ENCODE data around the gene C6orf132.

The C6orf132 gene

GRCh38 chr6:42152024-42152423 is 9.6 kb upstream of the C6orf132 start:
- WGBS (ENCODE audit: extremely low coverage, insufficient coverage, insufficient read length), result no CpG with 5 or more reads among the region's 8 CpGs

GRCh38 chr6:42150254-42150653 is 7.8 kb upstream of the C6orf132 start:
- no CpG with 5 or more reads among the region's 8 CpGs for WGBS (ENCODE audit: extremely low coverage, insufficient coverage, insufficient read length)
- DNase-seq, result no peak
- no peak overlapping the region for H4K91ac ChIP-seq (ENCODE audit: low read depth, low read length)
- H3K18ac ChIP-seq (ENCODE audit: low read length), result no peak overlapping the region
- H3K4ac ChIP-seq (ENCODE audit: low read depth, low read length), result no peak overlapping the region
- H2AFZ ChIP-seq (ENCODE audit: insufficient read depth, low read length, poor library complexity), result no peak overlapping the region
- H3K4me3 ChIP-seq (ENCODE audit: low read depth, low read length), result no peak overlapping the region
- no peak overlapping the region for H3K9ac ChIP-seq (ENCODE audit: low read length)
- no peak overlapping the region for H2BK5ac ChIP-seq (ENCODE audit: low read depth, low read length, poor library complexity)
- no peak overlapping the region for H2AK5ac ChIP-seq (ENCODE audit: low read length)
- H3K14ac ChIP-seq (ENCODE audit: low read length), result no peak overlapping the region
- H4K12ac ChIP-seq (ENCODE audit: low read depth, low read length), result no peak overlapping the region
- H3K9me3 ChIP-seq (ENCODE audit: insufficient read depth, low read depth, low read length), result no peaks in the 10 kb centered on the region
- no peak overlapping the region for H3K23ac ChIP-seq (ENCODE audit: low read length)
- no peak overlapping the region for H3K27ac ChIP-seq (ENCODE audit: low read depth, low read length)
- H3K4me2 ChIP-seq (ENCODE audit: low read length), result no peak overlapping the region
- H3K79me1 ChIP-seq (ENCODE audit: low read length), result no peaks in the 10 kb centered on the region
- H4K8ac ChIP-seq (ENCODE audit: low read depth, low read length), result no peak overlapping the region
- no peak overlapping the region for H2BK120ac ChIP-seq (ENCODE audit: insufficient read depth, low read length, poor library complexity)
- H3K4me1 ChIP-seq (ENCODE audit: control insufficient read depth in 1 of 2, insufficient read depth in 2 of 2, low read length in 2 of 2), result no peaks in the 10 kb centered on the region
- H2BK12ac ChIP-seq (ENCODE audit: low read length), result no peak overlapping the region
- no peaks in the 10 kb centered on the region for H3K36me3 ChIP-seq (ENCODE audit: control insufficient read depth in 1 of 2, insufficient read depth in 2 of 2, low read length in 2 of 2)
- no peaks in the 10 kb centered on the region for H3K79me2 ChIP-seq (ENCODE audit: control insufficient read depth, insufficient read depth, low read length, poor library complexity)
- no peaks in the 10 kb centered on the region for H3K27me3 ChIP-seq (ENCODE audit: insufficient read depth, low read length)

More at GRCh38 chr6:42152024-42152423, 9.6 kb upstream of the C6orf132 start:
- Histone ChIP-seq H3K79me1 (ENCODE audit: low read length) (no peaks in the 10 kb centered on the region), H3K9ac (ENCODE audit: low read length) (no peak overlapping the region), H4K8ac (ENCODE audit: low read depth, low read length) (no peak overlapping the region), H3K4me2 (ENCODE audit: low read length) (no peak overlapping the region), H3K4ac (ENCODE audit: low read depth, low read length) (no peak overlapping the region), H2BK12ac (ENCODE audit: low read length) (no peak overlapping the region), H3K18ac (ENCODE audit: low read length) (no peak overlapping the region), H2AFZ (ENCODE audit: insufficient read depth, low read length, poor library complexity) (no peak overlapping the region), H3K23ac (ENCODE audit: low read length) (no peak overlapping the region), H2AK5ac (ENCODE audit: low read length) (no peak overlapping the region), H2BK5ac (ENCODE audit: low read depth, low read length, poor library complexity) (no peak overlapping the region), H3K14ac (ENCODE audit: low read length) (no peak overlapping the region), H3K79me2 (ENCODE audit: control insufficient read depth, insufficient read depth, low read length, poor library complexity) (no peaks in the 10 kb centered on the region), H3K27me3 (ENCODE audit: insufficient read depth, low read length) (no peaks in the 10 kb centered on the region), H3K9me3 (ENCODE audit: insufficient read depth, low read depth, low read length) (no peaks in the 10 kb centered on the region), H3K36me3 (ENCODE audit: control insufficient read depth in 1 of 2, insufficient read depth in 2 of 2, low read length in 2 of 2) (no peaks in the 10 kb centered on the region), H4K12ac (ENCODE audit: low read depth, low read length) (no peak overlapping the region), H3K4me3 (ENCODE audit: low read depth, low read length) (no peak overlapping the region), H2BK120ac (ENCODE audit: insufficient read depth, low read length, poor library complexity) (no peak overlapping the region), H3K27ac (ENCODE audit: low read depth, low read length) (no peak overlapping the region), H4K91ac (ENCODE audit: low read depth, low read length) (no peak overlapping the region), H3K4me1 (ENCODE audit: control insufficient read depth in 1 of 2, insufficient read depth in 2 of 2, low read length in 2 of 2) (no peaks in the 10 kb centered on the region)
- DNase-seq, result no peak

GRCh38 chr6:42148058-42148457 is 5.6 kb upstream of the C6orf132 start:
- Histone ChIP-seq H3K18ac (ENCODE audit: low read length) (no peak overlapping the region), H3K4me2 (ENCODE audit: low read length) (no peak overlapping the region), H3K27me3 (ENCODE audit: insufficient read depth, low read length) (no peaks in the 10 kb centered on the region), H4K12ac (ENCODE audit: low read depth, low read length) (no peak overlapping the region), H2BK12ac (ENCODE audit: low read length) (no peak overlapping the region), H2AK5ac (ENCODE audit: low read length) (no peak overlapping the region), H3K79me2 (ENCODE audit: control insufficient read depth, insufficient read depth, low read length, poor library complexity) (no peaks in the 10 kb centered on the region), H3K79me1 (ENCODE audit: low read length) (no peaks in the 10 kb centered on the region), H3K14ac (ENCODE audit: low read length) (no peak overlapping the region), H4K8ac (ENCODE audit: low read depth, low read length) (no peak overlapping the region), H3K4ac (ENCODE audit: low read depth, low read length) (no peak overlapping the region), H3K27ac (ENCODE audit: low read depth, low read length) (no peak overlapping the region), H2BK5ac (ENCODE audit: low read depth, low read length, poor library complexity) (no peak overlapping the region), H3K36me3 (ENCODE audit: control insufficient read depth in 1 of 2, insufficient read depth in 2 of 2, low read length in 2 of 2) (no peaks in the 10 kb centered on the region), H3K4me3 (ENCODE audit: low read depth, low read length) (no peak overlapping the region), H4K91ac (ENCODE audit: low read depth, low read length) (no peak overlapping the region), H3K23ac (ENCODE audit: low read length) (no peak overlapping the region), H3K9me3 (ENCODE audit: insufficient read depth, low read depth, low read length) (no peaks in the 10 kb centered on the region), H3K4me1 (ENCODE audit: control insufficient read depth in 1 of 2, insufficient read depth in 2 of 2, low read length in 2 of 2) (no peaks in the 10 kb centered on the region), H3K9ac (ENCODE audit: low read length) (no peak overlapping the region), H2AFZ (ENCODE audit: insufficient read depth, low read length, poor library complexity) (no peak overlapping the region), H2BK120ac (ENCODE audit: insufficient read depth, low read length, poor library complexity) (no peak overlapping the region)
- no peak for DNase-seq
- no CpG with 5 or more reads among the region's 3 CpGs for WGBS (ENCODE audit: extremely low coverage, insufficient coverage, insufficient read length)

DNA sequence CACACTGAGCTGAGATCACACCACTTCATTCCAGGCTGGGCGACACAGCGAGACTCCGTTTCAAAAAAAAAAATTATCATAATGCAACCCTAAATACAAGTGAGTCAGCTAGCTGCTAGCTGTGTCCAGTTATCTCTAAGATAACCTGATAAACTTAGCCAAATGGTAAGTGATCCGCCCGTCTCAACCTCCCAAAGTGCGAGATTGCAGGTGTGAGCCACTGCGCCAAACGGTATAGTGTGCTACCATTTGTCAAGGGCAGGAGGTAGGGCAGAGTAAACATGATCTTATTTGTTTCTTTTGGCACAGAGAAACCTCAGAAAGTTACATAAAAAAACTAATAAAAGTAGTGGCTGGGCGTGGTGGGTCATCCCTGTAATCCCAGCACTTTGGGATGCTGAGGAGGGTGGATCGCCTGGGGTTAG is 4.7 kb upstream of the C6orf132 start:
- no peak overlapping the region for H2AFZ ChIP-seq (ENCODE audit: insufficient read depth, low read length, poor library complexity)
- H3K14ac ChIP-seq (ENCODE audit: low read length), result no peak overlapping the region
- H2BK120ac ChIP-seq (ENCODE audit: insufficient read depth, low read length, poor library complexity), result no peak overlapping the region
- no peaks in the 10 kb centered on the region for H3K27me3 ChIP-seq (ENCODE audit: insufficient read depth, low read length)
- H3K4me2 ChIP-seq (ENCODE audit: low read length), result no peak overlapping the region
- H3K27ac ChIP-seq (ENCODE audit: low read depth, low read length), result no peak overlapping the region
- H3K9me3 ChIP-seq (ENCODE audit: insufficient read depth, low read depth, low read length), result no peaks in the 10 kb centered on the region
- H2BK5ac ChIP-seq (ENCODE audit: low read depth, low read length, poor library complexity), result no peak overlapping the region
- no peak overlapping the region for H4K8ac ChIP-seq (ENCODE audit: low read depth, low read length)
- H4K12ac ChIP-seq (ENCODE audit: low read depth, low read length), result no peak overlapping the region
- no peak overlapping the region for H3K18ac ChIP-seq (ENCODE audit: low read length)
- H4K91ac ChIP-seq (ENCODE audit: low read depth, low read length), result no peak overlapping the region
- peaks cover 4% of the 10 kb centered on the region in 2 experiments for H3K4me1 ChIP-seq (ENCODE audit: control insufficient read depth in 1 of 2, insufficient read depth in 2 of 2, low read length in 2 of 2)
- H3K36me3 ChIP-seq (ENCODE audit: control insufficient read depth in 1 of 2, insufficient read depth in 2 of 2, low read length in 2 of 2), result no peaks in the 10 kb centered on the region
- H3K9ac ChIP-seq (ENCODE audit: low read length), result no peak overlapping the region
- no CpG with 5 or more reads among the region's 10 CpGs for WGBS (ENCODE audit: extremely low coverage, insufficient coverage, insufficient read length)
- H2BK12ac ChIP-seq (ENCODE audit: low read length), result no peak overlapping the region
- peaks cover 5% of the 10 kb centered on the region for H3K79me2 ChIP-seq (ENCODE audit: control insufficient read depth, insufficient read depth, low read length, poor library complexity)
- H2AK5ac ChIP-seq (ENCODE audit: low read length), result no peak overlapping the region
- no peak overlapping the region for H3K4me3 ChIP-seq (ENCODE audit: low read depth, low read length)
- DNase-seq, result peak; percentile 55 to 67
- H3K23ac ChIP-seq (ENCODE audit: low read length), result no peak overlapping the region
- peaks cover 6% of the 10 kb centered on the region for H3K79me1 ChIP-seq (ENCODE audit: low read length)
- H3K4ac ChIP-seq (ENCODE audit: low read depth, low read length), result no peak overlapping the region
